K562 (cell line): ENCODE results near the gene GLCCI1. TPM values are rescaled to one million over a fixed set of nuclear protein-coding genes. Genes with fewer than 3 reads are reported as not detected.
A peak's percentile ranks its signal among the peaks of the same experiment; 100 is the strongest.

Experiments
- ATAC-seq: fragments of 200-7000 bp; cut with Tn5 transposase; 3 replicates; pipeline ENCODE4 v1.9.1; 2020; ENCODE audit warnings: moderate library complexity
- BruUV-seq: library from RNA; stranded (reverse); fragments of 400-500 nt; replicated peaks from 2 replicates; lab custom pipeline; 2021; lab: Mats Ljungman, UMichigan
- CTCF ChIA-PET: fragments of 300-600 bp; formaldehyde crosslinking; extraction: SDS; loops from one replicate; lab custom pipeline; 2021; ENCODE audit warnings: low intra/inter-chr PET ratio; lab: Yijun Ruan, JAX
- POLR2A ChIA-PET: fragments of 300-600, 350-650 bp; sonication (Branson Sonifier 250); formaldehyde crosslinking; extraction: SDS; loops from one replicate; lab custom pipeline; 2021; ENCODE audit warnings: antibody characterized with exemption, inconsistent platforms; lab: Yijun Ruan, JAX
- DNase-seq, 4 experiments: peaks; one replicate each; pipeline versions ENCODE4 v3.0.0 to v3.0.0-alpha.2; 2011 to 2018; ENCODE audit warnings: low spot score in 3 of 4, mixed read lengths in 3 of 4; ENCODE audit errors: extremely low read depth in 1 of 4
- FAIRE-seq: peaks from 2 replicates; lab custom pipeline; 2011; peaks lifted over from hg19 to GRCh38; lab: Jason Lieb, UNC
- H2AFZ ChIP-seq: 2 replicates; pipeline ENCODE4 v1.6.0; 2011; ENCODE audit warnings: low read depth, low read length, control low read depth, inconsistent platforms
- H3K27ac ChIP-seq: fragments of 200-600 bp; 3 replicates; pipeline ENCODE4 v1.8.0; 2011; ENCODE audit warnings: low read depth, mild to moderate bottlenecking, control low read depth, inconsistent platforms, low read length, moderate library complexity, mixed read lengths; ENCODE audit errors: extremely low read depth
- H3K27me3 ChIP-seq, 2 experiments: fragments of 300-600 bp in 1 of 2; 2 replicates in 1 of 2; 3 replicates in 1 of 2; pipeline versions ENCODE4 v1.6.0 to v1.8.0; 2011; ENCODE audit warnings: inconsistent platforms in 2 of 2, low read length in 2 of 2, mild to moderate bottlenecking in 1 of 2, mixed read lengths in 1 of 2, moderate library complexity in 1 of 2; ENCODE audit not compliant: control insufficient read depth in 2 of 2, insufficient read depth in 2 of 2
- H3K36me3 ChIP-seq: fragments of 300-600 bp; 3 replicates; pipeline ENCODE4 v1.8.0; 2011; ENCODE audit warnings: mild to moderate bottlenecking, low read length, inconsistent platforms; ENCODE audit not compliant: control insufficient read depth, insufficient read depth
- H3K4me1 ChIP-seq, 2 experiments: fragments of 200-600 bp in 1 of 2; replicated peaks in 1 of 2; 2 replicates in 1 of 2; 3 replicates in 1 of 2; pipeline versions ENCODE4 v1.5.1 to v1.8.0; 2011; ENCODE audit warnings: inconsistent platforms in 2 of 2, low read length in 2 of 2, mild to moderate bottlenecking in 1 of 2, mixed read lengths in 1 of 2, moderate library complexity in 1 of 2; ENCODE audit not compliant: control insufficient read depth in 2 of 2, insufficient read depth in 2 of 2
- H3K4me2 ChIP-seq: 2 replicates; pipeline ENCODE4 v1.6.1; 2011; ENCODE audit warnings: low read length, control low read depth, inconsistent platforms, mixed read lengths; ENCODE audit not compliant: insufficient read depth
- H3K4me3 ChIP-seq: fragments of 200-600 bp; sonication (generic), shearing (Covaris generic); 2 replicates; pipeline ENCODE4 v1.5.1; 2016; ENCODE audit warnings: control low read depth, inconsistent platforms
- H3K79me2 ChIP-seq: fragments of 200-600 bp; 3 replicates; pipeline ENCODE4 v1.8.0; 2011; ENCODE audit warnings: low read length, inconsistent platforms; ENCODE audit not compliant: control insufficient read depth, insufficient read depth
- H3K9ac ChIP-seq, 2 experiments: 2 replicates each; pipeline versions ENCODE4 v1.6.0 to v1.6.1; 2011; ENCODE audit warnings: low read depth in 2 of 2, low read length in 2 of 2, control low read depth in 1 of 2, inconsistent platforms in 1 of 2, mild to moderate bottlenecking in 1 of 2, mixed read lengths in 1 of 2; ENCODE audit not compliant: insufficient read depth in 1 of 2
- H3K9me1 ChIP-seq: one replicate; pipeline ENCODE4 v1.6.0; 2011; ENCODE audit warnings: inconsistent platforms, mild to moderate bottlenecking, low read length, moderate library complexity; ENCODE audit not compliant: control insufficient read depth, insufficient read depth
- H3K9me3 ChIP-seq: replicated peaks from 2 replicates; pipeline ENCODE4 v1.5.1; 2011; ENCODE audit warnings: low read depth, low read length, inconsistent platforms; ENCODE audit not compliant: control insufficient read depth, insufficient read depth
- H4K20me1 ChIP-seq: replicated peaks from 2 replicates; pipeline ENCODE4 v1.6.1; 2011; ENCODE audit warnings: low read length, inconsistent platforms, mixed read lengths; ENCODE audit not compliant: control insufficient read depth, insufficient read depth
- ARID1B ChIP-seq: fragments of 450-650 bp; IDR thresholded peaks from 2 replicates; pipeline ENCODE4 v1.6.1; 2016; ENCODE audit warnings: antibody characterized with exemption, mild to moderate bottlenecking, inconsistent platforms
- CBX1 ChIP-seq: sonication (generic); IDR thresholded peaks from 2 replicates; pipeline ENCODE4 v1.6.1; 2016; ENCODE audit warnings: antibody characterized with exemption, low read depth, mild to moderate bottlenecking
- FIP1L1 ChIP-seq: fragments of 200-400 bp; formaldehyde crosslinking; IDR thresholded peaks from 2 replicates; pipeline ENCODE4 v1.6.1; 2018; ENCODE audit warnings: mild to moderate bottlenecking, low read depth, low read length; ENCODE audit not compliant: poor library complexity, severe bottlenecking
- GABPB2 ChIP-seq: fragments of 250-450 bp; sonication (Bioruptor Pico); conservative IDR thresholded peaks from 2 replicates; pipeline ENCODE4 v1.5.1; 2021; ENCODE audit warnings: mild to moderate bottlenecking
- HSF4 ChIP-seq: fragments of 250-450 bp; sonication (Bioruptor Pico); IDR thresholded peaks from 2 replicates; pipeline ENCODE4 v2.1.2; 2022; ENCODE audit warnings: mild to moderate bottlenecking, moderate library complexity, borderline replicate concordance
- KLF6 ChIP-seq: fragments of 250-450 bp; sonication (Bioruptor Pico); IDR thresholded peaks from 2 replicates; pipeline ENCODE4 v1.4.0; 2020; ENCODE audit warnings: mild to moderate bottlenecking, moderate library complexity, borderline replicate concordance
- NR4A1 ChIP-seq, 2 experiments: fragments of 250-450 bp in 1 of 2; fragments of 450-650 bp in 1 of 2; sonication (Bioruptor Pico) in 1 of 2; IDR thresholded peaks; 2 replicates each; pipeline versions ENCODE4 v1.4.0 to v1.6.1; 2016 to 2020; ENCODE audit warnings: mild to moderate bottlenecking in 2 of 2, missing compliant biosample characterization in 1 of 2, missing genetic modification characterization in 1 of 2, moderate library complexity in 1 of 2
- RUNX1 ChIP-seq: sonication (generic); IDR thresholded peaks from 2 replicates; pipeline ENCODE4 v1.6.1; 2016; ENCODE audit warnings: antibody characterized with exemption, low read depth
- TCF7 ChIP-seq: sonication (generic); IDR thresholded peaks from 2 replicates; pipeline ENCODE4 v1.6.1; 2016; ENCODE audit warnings: antibody characterized with exemption, borderline replicate concordance
- TCFL5 ChIP-seq: fragments of 250-450 bp; sonication (Bioruptor Pico); conservative IDR thresholded peaks from 2 replicates; pipeline ENCODE4 v1.6.1; 2021; ENCODE audit warnings: mild to moderate bottlenecking, moderate library complexity, matching md5 sums
- XRCC5 ChIP-seq: fragments of 200-400 bp; formaldehyde crosslinking; IDR thresholded peaks from 2 replicates; pipeline ENCODE4 v1.6.1; 2017; ENCODE audit warnings: low read depth, mild to moderate bottlenecking, low read length
- ZBTB1 ChIP-seq: sonication (generic); formaldehyde crosslinking; IDR thresholded peaks from 2 replicates; pipeline ENCODE4 v1.8.1; 2023; ENCODE audit warnings: missing genetic modification reagents, low read depth, mild to moderate bottlenecking, borderline replicate concordance
- ZEB2 ChIP-seq: fragments of 450-650 bp; IDR thresholded peaks from 2 replicates; pipeline ENCODE4 v1.6.1; 2016
- ZNF134 ChIP-seq: fragments of 250-450 bp; sonication (Bioruptor Pico); conservative IDR thresholded peaks from 2 replicates; pipeline ENCODE4 v1.4.0; 2020
- ZNF347 ChIP-seq: fragments of 450-650 bp; formaldehyde crosslinking; IDR thresholded peaks from 2 replicates; pipeline ENCODE4 v1.4.0; 2020; ENCODE audit warnings: low read depth, mild to moderate bottlenecking, moderate library complexity
- ZSCAN29 ChIP-seq: fragments of 450-650 bp; IDR thresholded peaks from 2 replicates; pipeline ENCODE4 v1.6.1; 2017
- WGBS: fragments of 100-300 bp; shearing (Covaris generic); methylation state at CpG from one replicate; pipeline ENCODE4 v1.1.6; 2016; ENCODE audit warnings: low coverage, mixed read lengths; ENCODE audit not compliant: insufficient coverage; ENCODE audit errors: missing lambda C conversion rate; 5-methylcytosine and 5-hydroxymethylcytosine counted together
- in situ Hi-C: fragments of 300-500 bp; cut with MboI; formaldehyde crosslinking; loops from 4 replicates; pipeline ENCODE4 v1.15.0; 2018; ENCODE audit warnings: inconsistent platforms, mixed read lengths
- intact Hi-C: fragments of 100-400 bp; cut with micrococcal nuclease; formaldehyde crosslinking; loops from 2 replicates; pipeline ENCODE4 v1.14.2; 2022
- polyA plus RNA-seq, 8 experiments: library from polyadenylated mRNA; depleted of rRNA in 4 of 8; stranded (reverse) in 5 of 8; unstranded in 3 of 8; fragments of >200 nt; fragmentation: Nextera tagmentation in 2 of 8; fragmentation: Illumina TruSeq in 1 of 8; extraction: Ambion mirVana in 2 of 8; extraction: Trizol in 1 of 8; gene quantifications; 2 replicates each; pipeline versions ENCODE4 v1.2.1 to v1.2.3, GENCODE V29; 2011 to 2014; ENCODE audit warnings: inconsistent platforms in 1 of 8, missing spikeins in 1 of 8
- total RNA-seq, 7 experiments: library from RNA; depleted of rRNA in 6 of 7; stranded (reverse); fragments of >200 nt in 6 of 7; fragmentation: Illumina TruSeq in 2 of 7; extraction: Trizol in 2 of 7; gene quantifications; 2 replicates each; pipeline versions ENCODE4 v1.2.1 to v1.2.3, GENCODE V29; 2011 to 2021; ENCODE audit warnings: low replicate concordance in 1 of 7
- TF ChIP-seq, protein P1 (sequence below): sonication (generic); formaldehyde crosslinking; IDR thresholded peaks from 2 replicates; pipeline ENCODE4 v1.8.0; 2022; ENCODE audit warnings: missing genetic modification reagents, mild to moderate bottlenecking, moderate library complexity, borderline replicate concordance
- TF ChIP-seq, protein P2 (sequence below), 2 experiments: fragments of 250-450 bp in 1 of 2; fragments of 450-650 bp in 1 of 2; sonication (Bioruptor Pico) in 1 of 2; IDR thresholded peaks; 2 replicates each; pipeline versions ENCODE4 v1.6.1 to v1.8.0; 2016 to 2021; ENCODE audit warnings: mild to moderate bottlenecking in 2 of 2, moderate library complexity in 2 of 2, missing compliant biosample characterization in 1 of 2, missing genetic modification characterization in 1 of 2

GLCCI1 gene
- total and polyA plus RNA-seq, 9 of the 15 experiments (the other 6 are each of a cell fraction or from before 2014, with no cell fraction given), result 2.7 to 11.9 (median 7.2) TPM

DNA sequence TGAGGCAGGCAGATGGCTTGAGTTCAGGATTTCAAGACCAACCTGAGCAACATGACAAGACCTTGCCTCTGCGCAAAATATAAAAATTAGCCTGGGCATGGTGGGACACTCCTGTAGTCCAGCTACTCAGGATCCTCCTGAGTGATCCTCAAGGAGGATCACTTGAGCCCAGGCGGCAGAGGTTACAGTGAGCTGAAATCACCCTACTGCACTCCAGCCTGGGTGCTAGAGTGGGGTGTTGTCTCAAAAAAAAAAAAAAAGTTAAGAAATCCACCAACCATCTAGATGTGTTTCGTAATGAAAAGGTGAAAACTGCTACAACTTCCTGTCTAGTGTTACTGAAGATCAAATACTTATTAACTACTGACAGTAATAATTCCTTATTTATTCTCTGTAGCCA lies 8.1 kb downstream of the GLCCI1 start:
- Histone ChIP-seq H3K9ac (no peak overlapping the region), H3K4me3 (no peak overlapping the region), H3K79me2 (peaks cover 84% of the 10 kb centered on the region), H3K4me2 (no peak overlapping the region), H3K9me3 (no peaks in the 10 kb centered on the region), H3K4me1 (peaks cover 2 to 19% of the 10 kb centered on the region in 2 experiments; a peak in 4 of 5 replicates), H3K27me3 (no peaks in the 10 kb centered on the region), H3K36me3 (no peaks in the 10 kb centered on the region), H4K20me1 (no peaks in the 10 kb centered on the region), H3K27ac (no peak overlapping the region), H3K9me1 (no peaks in the 10 kb centered on the region), H2AFZ (no peak overlapping the region)
- ChIA-PET CTCF (no interaction called here), POLR2A (interaction anchor here (0.6 to 0.8 kb wide), 2 partner anchors 22 to 231 kb away, joined by 3 read pairs; no protein-coding TSS in a partner anchor)
- ATAC-seq (peak; percentile 27; the same call in 1 of the 3 replicates), DNase-seq (no peak), FAIRE-seq (no peak)
- no peak for TF ChIP-seq GABPB2 (CRISPR knock-in tag)
- TF ChIP-seq HSF4 (CRISPR knock-in tag), result no peak
- no peak for TF ChIP-seq CBX1
- no peak for TF ChIP-seq TCF7
- TF ChIP-seq XRCC5, result no peak
- TF ChIP-seq, protein P1, sequence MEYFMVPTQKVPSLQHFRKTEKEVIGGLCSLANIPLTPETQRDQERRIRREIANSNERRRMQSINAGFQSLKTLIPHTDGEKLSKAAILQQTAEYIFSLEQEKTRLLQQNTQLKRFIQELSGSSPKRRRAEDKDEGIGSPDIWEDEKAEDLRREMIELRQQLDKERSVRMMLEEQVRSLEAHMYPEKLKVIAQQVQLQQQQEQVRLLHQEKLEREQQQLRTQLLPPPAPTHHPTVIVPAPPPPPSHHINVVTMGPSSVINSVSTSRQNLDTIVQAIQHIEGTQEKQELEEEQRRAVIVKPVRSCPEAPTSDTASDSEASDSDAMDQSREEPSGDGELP (CRISPR knock-in tag), result no peak
- TF ChIP-seq NR4A1 (CRISPR knock-in tag; IDR thresholded peaks at IDR 0.05), result no peak
- TF ChIP-seq NR4A1 (tag; IDR thresholded peaks at IDR 0.05), result no peak
- no peak for TF ChIP-seq ZBTB1 (CRISPR knock-in tag)
- TF ChIP-seq ARID1B, result no peak
- no peak for TF ChIP-seq ZEB2
- no peak for TF ChIP-seq ZNF347
- TF ChIP-seq RUNX1, result no peak
- no peak for TF ChIP-seq KLF6 (CRISPR knock-in tag)
- TF ChIP-seq ZNF134 (CRISPR knock-in tag), result no peak
- no peak for TF ChIP-seq ZSCAN29
- no peak for TF ChIP-seq TCFL5 (CRISPR knock-in tag)
- TF ChIP-seq FIP1L1, result no peak
- TF ChIP-seq, protein P2, sequence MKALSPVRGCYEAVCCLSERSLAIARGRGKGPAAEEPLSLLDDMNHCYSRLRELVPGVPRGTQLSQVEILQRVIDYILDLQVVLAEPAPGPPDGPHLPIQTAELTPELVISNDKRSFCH (CRISPR knock-in tag; IDR thresholded peaks at IDR 0.05), result no peak
- TF ChIP-seq, protein P2 (tag; IDR thresholded peaks at IDR 0.05), result no peak
- 87% methylated on average over 3 of the region's 3 CpGs for WGBS
- intact Hi-C loops, result loop anchor here (10.0 kb wide), 1 partner anchor 292 kb away; no protein-coding TSS in a partner anchor
- in situ Hi-C loops, result loop anchor here (10.0 kb wide), 1 partner anchor 218 kb away; no protein-coding TSS in a partner anchor
- BruUV-seq, result no TSS peak
